SK-N-SH (cell line): ENCODE results near the gene PPIP5K1. TPM values are rescaled to one million over a fixed set of nuclear protein-coding genes. Genes with fewer than 3 reads are reported as not detected.
"Not testable (repeated sequence)": the region's sequence is repeated elsewhere in the genome, so short reads cannot be mapped to it uniquely, and the experiment has no call there.

ENCODE experiments used
- CTCF ChIA-PET: fragments of 300-600, 350-600 bp; formaldehyde crosslinking; extraction: SDS; loops from one replicate; lab custom pipeline; 2021; lab: Yijun Ruan, JAX
- POLR2A ChIA-PET: fragments of 350-600 bp; sonication (Branson Sonifier 250); formaldehyde crosslinking; extraction: SDS; loops from one replicate; lab custom pipeline; 2020; ENCODE audit warnings: antibody characterized with exemption, inconsistent platforms; lab: Yijun Ruan, JAX
- DNase-seq: peaks from one replicate; pipeline ENCODE4 v3.0.0; 2012
- H2AFZ ChIP-seq: fragments of 200-600 bp; sonication (generic); 2 replicates; pipeline ENCODE4 v1.8.1; 2016; ENCODE audit warnings: antibody characterized with exemption, mild to moderate bottlenecking, low read depth
- H3F3A ChIP-seq: fragments of 200-600 bp; sonication (generic); replicated peaks from 2 replicates; pipeline ENCODE3; 2016; ENCODE audit warnings: antibody characterized with exemption, mild to moderate bottlenecking; ENCODE audit not compliant: insufficient read depth
- H3K27ac ChIP-seq, 2 experiments: fragments of 200-500 bp in 1 of 2; fragments of 200-600 bp in 1 of 2; sonication (Bioruptor generic) in 1 of 2; sonication (generic), shearing (Covaris generic) in 1 of 2; 2 replicates each; pipeline versions ENCODE4 v1.5.1 to v1.6.1; 2014 to 2016; ENCODE audit warnings: low read depth in 2 of 2, inconsistent platforms in 1 of 2, low read length in 1 of 2, mild to moderate bottlenecking in 1 of 2, mixed read lengths in 1 of 2
- H3K27me3 ChIP-seq: fragments of 200-600 bp; sonication (generic), shearing (Covaris generic); 2 replicates; pipeline ENCODE4 v1.6.1; 2016; ENCODE audit warnings: mixed run types; ENCODE audit not compliant: insufficient read depth
- H3K36me3 ChIP-seq, 2 experiments: fragments of 200-500 bp in 1 of 2; fragments of 200-600 bp in 1 of 2; sonication (Bioruptor generic) in 1 of 2; sonication (generic) in 1 of 2; replicated peaks in 1 of 2; 2 replicates each; pipeline versions ENCODE3 to v1.5.1; 2014 to 2016; ENCODE audit warnings: low read length in 1 of 2, mild to moderate bottlenecking in 1 of 2; ENCODE audit not compliant: insufficient read depth in 2 of 2, control insufficient read depth in 1 of 2
- H3K4me1 ChIP-seq, 2 experiments: fragments of 200-500 bp in 1 of 2; fragments of 200-600 bp in 1 of 2; sonication (Bioruptor generic) in 1 of 2; sonication (generic), shearing (Covaris generic) in 1 of 2; 2 replicates each; pipeline versions ENCODE4 v1.5.1 to v1.6.1; 2014 to 2016; ENCODE audit warnings: low read depth in 1 of 2, low read length in 1 of 2, mixed run types in 1 of 2; ENCODE audit not compliant: insufficient read depth in 2 of 2, control insufficient read depth in 1 of 2
- H3K4me2 ChIP-seq: fragments of 200-600 bp; sonication (generic), shearing (Covaris generic); 2 replicates; pipeline ENCODE4 v1.6.1; 2017; ENCODE audit warnings: mixed run types
- H3K4me3 ChIP-seq, 2 experiments: fragments of 200-500 bp in 1 of 2; fragments of 200-600 bp in 1 of 2; sonication (Bioruptor generic) in 1 of 2; sonication (generic), shearing (Covaris generic) in 1 of 2; 2 replicates each; pipeline versions ENCODE4 v1.5.1 to v1.8.1; 2014 to 2016; ENCODE audit warnings: low read depth in 2 of 2, inconsistent platforms in 1 of 2, low read length in 1 of 2, mild to moderate bottlenecking in 1 of 2, mixed read lengths in 1 of 2, moderate library complexity in 1 of 2
- H3K79me2 ChIP-seq: fragments of 200-600 bp; sonication (generic); 2 replicates; pipeline ENCODE4 v1.8.1; 2017; ENCODE audit warnings: mild to moderate bottlenecking; ENCODE audit not compliant: insufficient read depth
- H3K9ac ChIP-seq: fragments of 200-600 bp; sonication (generic); 2 replicates; pipeline ENCODE4 v1.6.1; 2017; ENCODE audit warnings: mixed run types
- H3K9me2 ChIP-seq: fragments of 200-600 bp; sonication (generic); 2 replicates; pipeline ENCODE4 v1.6.1; 2017; ENCODE audit warnings: mixed run types
- H3K9me3 ChIP-seq: fragments of 200-600 bp; sonication (generic); 2 replicates; pipeline ENCODE4 v1.6.1; 2017; ENCODE audit warnings: mixed run types, mild to moderate bottlenecking, moderate library complexity
- H4K20me1 ChIP-seq: fragments of 200-600 bp; sonication (generic); 2 replicates; pipeline ENCODE4 v1.6.1; 2017; ENCODE audit warnings: mild to moderate bottlenecking, mixed run types; ENCODE audit not compliant: insufficient read depth
- CTCF ChIP-seq: fragments of 200-600 bp; sonication (generic); IDR thresholded peaks from 2 replicates; pipeline ENCODE4 v1.6.1; 2017; ENCODE audit warnings: antibody characterized with exemption, mild to moderate bottlenecking, moderate library complexity
- FOSL2 ChIP-seq: IDR thresholded peaks from 2 replicates; pipeline ENCODE4 v1.4.0; 2012; ENCODE audit warnings: low read depth, mild to moderate bottlenecking, moderate library complexity, borderline replicate concordance
- GATA2 ChIP-seq: sonication (generic); formaldehyde crosslinking; IDR thresholded peaks from 2 replicates; pipeline ENCODE4 v1.5.0; 2020; ENCODE audit warnings: mild to moderate bottlenecking, missing genetic modification reagents
- MAX ChIP-seq: IDR thresholded peaks from 2 replicates; pipeline ENCODE4 v1.4.0; 2012; ENCODE audit warnings: low read depth
- RXRA ChIP-seq: IDR thresholded peaks from 2 replicates; pipeline ENCODE4 v1.4.0; 2012; ENCODE audit warnings: low read depth, mild to moderate bottlenecking, borderline replicate concordance
- TCF12 ChIP-seq: IDR thresholded peaks from 2 replicates; pipeline ENCODE4 v1.4.0; 2012
- ZBTB33 ChIP-seq: IDR thresholded peaks from 2 replicates; pipeline ENCODE4 v1.4.0; 2012; ENCODE audit warnings: low read depth, borderline replicate concordance
- WGBS: methylation state at CpG from one replicate; pipeline ENCODE4 v1.1.6; 2017; ENCODE audit warnings: low lambda C conversion rate; 5-methylcytosine and 5-hydroxymethylcytosine counted together
- polyA plus RNA-seq, 3 experiments: library from polyadenylated mRNA; depleted of rRNA; stranded (reverse); fragments of >200 nt; gene quantifications; 2 replicates each; pipeline ENCODE4 v1.2.3, GENCODE V29; 2012
- TF ChIP-seq, protein P1 (sequence below): IDR thresholded peaks from 2 replicates; pipeline ENCODE4; 2012

PPIP5K1 gene
- 14.2 and 28.5 TPM in 2 replicates for polyA plus RNA-seq (2012; rRNA removed)
- polyA plus RNA-seq (2012; cell fraction: cytosol; rRNA removed) = 5.2 and 25.3 TPM in 2 replicates
- polyA plus RNA-seq (2012; cell fraction: nucleus; rRNA removed) = 46.8 and 65.2 TPM in 2 replicates

- POLR2A ChIA-PET, H3K36me3 ChIP-seq, H3K9me2 ChIP-seq, H3K79me2 ChIP-seq, H2AFZ ChIP-seq, H4K20me1 ChIP-seq, CTCF ChIA-PET, H3K4me2 ChIP-seq, H3K27ac ChIP-seq, DNase-seq, H3K9ac ChIP-seq, H3K27me3 ChIP-seq, H3F3A ChIP-seq, H3K9me3 ChIP-seq, H3K4me1 ChIP-seq, H3K4me3 ChIP-seq: not testable (repeated sequence)
- WGBS = no CpG with 5 or more reads among the region's 54 CpGs
These were observed at the start of gene PPIP5K1 for GRCh38 chr15:43589778-43590466. PPIP5K1 (minus strand) TSS chr15:43590208; CDS start chr15:43584504, 5,704 bp downstream.

DNA sequence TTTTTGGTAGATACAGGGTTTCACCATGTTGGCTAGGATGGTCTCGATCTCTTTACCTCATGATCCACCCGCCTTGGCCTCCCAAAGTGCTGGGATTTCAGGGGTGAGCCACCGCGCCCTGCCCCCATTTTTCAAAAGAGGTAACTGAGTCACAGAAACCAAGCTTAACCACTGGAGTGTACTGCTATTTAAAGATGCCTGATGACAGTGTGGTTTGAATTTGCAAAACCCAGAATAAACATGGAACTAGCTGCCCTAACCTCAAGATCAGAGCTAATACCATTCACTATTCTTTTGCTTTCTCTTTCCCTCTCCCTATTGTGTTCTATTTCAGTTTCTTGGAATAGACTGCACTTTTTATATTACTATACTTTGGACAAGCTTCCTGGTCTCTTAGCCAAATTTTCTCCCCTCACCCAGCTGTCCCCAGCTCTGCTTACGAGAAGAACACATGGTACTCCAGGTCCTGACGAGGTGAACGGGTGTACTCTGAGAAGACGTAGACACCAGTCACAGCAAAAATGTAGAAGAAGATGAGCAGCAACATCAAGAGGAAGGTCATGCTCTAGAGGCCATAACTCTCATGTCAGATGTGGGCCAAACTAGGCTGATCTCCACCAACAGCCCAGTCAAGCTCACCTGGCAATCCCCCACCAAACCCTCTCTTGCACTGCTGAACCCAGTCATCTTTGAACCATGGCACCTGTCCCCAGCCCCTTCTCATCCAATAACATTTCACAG, 48.6 kb upstream of the PPIP5K1 start:
- H3K4me3 ChIP-seq, DNase-seq, H3K79me2 ChIP-seq, H3K9ac ChIP-seq, H3K9me2 ChIP-seq, H2AFZ ChIP-seq, H3K27ac ChIP-seq, POLR2A ChIA-PET, H3K4me1 ChIP-seq, H3K36me3 ChIP-seq, H3K27me3 ChIP-seq, H4K20me1 ChIP-seq, CTCF ChIA-PET, H3K4me2 ChIP-seq, H3K9me3 ChIP-seq, H3F3A ChIP-seq: not testable (repeated sequence)
- WGBS = 91% methylated on average over 8 of the region's 8 CpGs

DNA sequence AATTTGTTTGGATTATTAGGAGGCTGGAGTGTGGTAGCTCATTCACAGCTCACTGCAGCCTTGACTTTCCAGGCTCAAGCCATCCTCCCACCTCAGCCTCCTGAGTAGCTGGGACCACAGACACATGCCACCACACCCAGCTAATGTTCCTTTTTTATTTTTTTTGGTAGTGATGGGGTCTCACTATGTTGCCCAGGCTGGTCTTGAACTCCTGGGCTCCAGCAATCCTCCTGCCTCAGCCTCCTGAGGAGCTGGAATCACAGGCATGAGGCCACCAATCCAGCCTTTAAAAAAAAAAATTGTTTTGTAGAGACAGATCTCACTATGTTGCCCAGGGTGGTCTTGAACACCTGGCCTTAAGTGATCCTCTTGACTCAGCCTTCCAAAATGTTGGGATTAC, 36.9 kb upstream of the PPIP5K1 start:
- H3F3A ChIP-seq, H3K9me3 ChIP-seq, H3K4me1 ChIP-seq, H3K4me3 ChIP-seq, H3K9ac ChIP-seq, H3K27ac ChIP-seq, POLR2A ChIA-PET, H3K36me3 ChIP-seq, H3K9me2 ChIP-seq, H3K4me2 ChIP-seq, DNase-seq, H4K20me1 ChIP-seq, H3K79me2 ChIP-seq, H3K27me3 ChIP-seq, H2AFZ ChIP-seq, CTCF ChIA-PET: not testable (repeated sequence)

- CTCF ChIA-PET = interaction anchor here (1.4 kb wide), 1 partner anchor 22 kb away, joined by 3 read pairs; no protein-coding TSS in a partner anchor
- no peaks in the 10 kb centered on the region for H3K9me2 ChIP-seq
- no peaks in the 10 kb centered on the region for H3K4me1 ChIP-seq
- DNase-seq = no peak
- no peaks in the 10 kb centered on the region for H3K79me2 ChIP-seq
- H3K9ac ChIP-seq = no peak overlapping the region
- no peaks in the 10 kb centered on the region; the same call in 1 of the 2 replicates for H3K27me3 ChIP-seq
- H2AFZ ChIP-seq = no peak overlapping the region
- H3F3A ChIP-seq = no peaks in the 10 kb centered on the region
- no peak overlapping the region for H3K4me3 ChIP-seq
- H3K36me3 ChIP-seq = no peaks in the 10 kb centered on the region
- POLR2A ChIA-PET = no interaction called here
- H3K9me3 ChIP-seq = no peaks in the 10 kb centered on the region
- no peak overlapping the region for H3K27ac ChIP-seq
- H4K20me1 ChIP-seq = no peaks in the 10 kb centered on the region
- 58% methylated on average over 5 of the region's 5 CpGs for WGBS
- H3K4me2 ChIP-seq = no peak overlapping the region
- TF ChIP-seq, protein P1, sequence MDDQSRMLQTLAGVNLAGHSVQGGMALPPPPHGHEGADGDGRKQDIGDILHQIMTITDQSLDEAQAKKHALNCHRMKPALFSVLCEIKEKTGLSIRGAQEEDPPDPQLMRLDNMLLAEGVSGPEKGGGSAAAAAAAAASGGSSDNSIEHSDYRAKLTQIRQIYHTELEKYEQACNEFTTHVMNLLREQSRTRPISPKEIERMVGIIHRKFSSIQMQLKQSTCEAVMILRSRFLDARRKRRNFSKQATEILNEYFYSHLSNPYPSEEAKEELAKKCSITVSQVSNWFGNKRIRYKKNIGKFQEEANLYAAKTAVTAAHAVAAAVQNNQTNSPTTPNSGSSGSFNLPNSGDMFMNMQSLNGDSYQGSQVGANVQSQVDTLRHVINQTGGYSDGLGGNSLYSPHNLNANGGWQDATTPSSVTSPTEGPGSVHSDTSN = no peak
- TF ChIP-seq GATA2 (no peak), MAX (no peak), RXRA (no peak), ZBTB33 (no peak), CTCF (no peak), TCF12 (no peak), FOSL2 (no peak)
These were observed 35.1 kb upstream of the PPIP5K1 start for GRCh38 chr15:43625106-43625505.
